Stimulated activated CD8-positive, alpha-beta memory T cell treated with anti-CD3 and anti-CD28 coated beads, Interleukin-12 subunit alpha, Interleukin-12 subunit beta, amount 100 ng/mL, for 24 hours (primary cell): ENCODE data around the gene CRHR2.

Source experiments
- DNase-seq: peaks from one replicate; pipeline ENCODE4 v3.0.0-alpha.2; 2020; ENCODE audit errors: extremely low read depth

The CRHR2 gene

GRCh38 chr7:30679664-30680063 is 2.6 kb downstream of the CRHR2 start:
- DNase-seq = no peak

GRCh38 chr7:30678805-30679204 is 3.5 kb downstream of the CRHR2 start:
- DNase-seq = no peak

- DNase-seq = no peak
These were observed 7.4 kb downstream of the CRHR2 start for GRCh38 chr7:30674876-30675275.

GRCh38 chr7:30674420-30674819 is 7.8 kb downstream of the CRHR2 start:
- DNase-seq = no peak

GRCh38 chr7:30671793-30672465 is 10.3 kb downstream of the CRHR2 start:
- DNase-seq = no peak

GRCh38 chr7:30668102-30668501 is 14.2 kb downstream of the CRHR2 start:
- no peak for DNase-seq

- no peak for DNase-seq
These were observed 15.1 kb downstream of the CRHR2 start for GRCh38 chr7:30667172-30667571.

GRCh38 chr7:30665449-30665848 is 16.8 kb downstream of the CRHR2 start:
- DNase-seq = no peak

- DNase-seq = no peak
These were observed 17.2 kb downstream of the CRHR2 start for GRCh38 chr7:30665043-30665442.

- no peak for DNase-seq
These were observed 17.9 kb downstream of the CRHR2 start for GRCh38 chr7:30664184-30664885.

GRCh38 chr7:30663414-30663813 is 18.8 kb downstream of the CRHR2 start:
- no peak for DNase-seq

- DNase-seq = no peak
These were observed 19.8 kb downstream of the CRHR2 start for GRCh38 chr7:30662431-30662939.

GRCh38 chr7:30661926-30662325 is 20.3 kb downstream of the CRHR2 start:
- DNase-seq = no peak

GRCh38 chr7:30660331-30661255 is 21.7 kb downstream of the CRHR2 start:
- no peak for DNase-seq

GRCh38 chr7:30659312-30659711 is 22.9 kb downstream of the CRHR2 start:
- no peak for DNase-seq

GRCh38 chr7:30658479-30659074 is 23.7 kb downstream of the CRHR2 start:
- no peak for DNase-seq

GRCh38 chr7:30657131-30657530 is 25.1 kb downstream of the CRHR2 start:
- no peak for DNase-seq

- DNase-seq = no peak
These were observed 26.0 kb downstream of the CRHR2 start for GRCh38 chr7:30656006-30656957.

- no peak for DNase-seq
These were observed 26.9 kb downstream of the CRHR2 start for GRCh38 chr7:30655096-30655970.
